ENCODE results near the gene SLC7A9. TPM values are rescaled to one million over a fixed set of nuclear protein-coding genes. Genes with fewer than 3 reads are reported as not detected.

Gene SLC7A9
- total RNA-seq, 1 experiment from 2014 or later = 0.11 TPM

- no peak overlapping the region for H3K4me3 Mint-ChIP-seq
- no peak for ATAC-seq
- ChIA-PET POLR2A (no interaction called here), CTCF (interaction anchor here (0.6 kb wide), 1 partner anchor 308 kb away, joined by 4 read pairs; no protein-coding TSS in a partner anchor)
- no peaks in the 10 kb centered on the region for H3K4me1 Mint-ChIP-seq
- TF ChIP-seq TEAD1 (CRISPR knock-in tag; IDR thresholded peaks at IDR 0.05) (no peak), ZNF281 (CRISPR knock-in tag; IDR thresholded peaks at IDR 0.05) (no peak), JAZF1 (CRISPR knock-in tag; IDR thresholded peaks at IDR 0.05) (no peak), ZMAT4 (CRISPR knock-in tag; IDR thresholded peaks at IDR 0.05) (no peak)
- no peaks in the 10 kb centered on the region for H3K9me3 Mint-ChIP-seq
- no peak for DNase-seq (ENCODE audit: low spot score)
- H3K27me3 Mint-ChIP-seq (ENCODE audit: low read depth) = no peaks in the 10 kb centered on the region
- no peaks in the 10 kb centered on the region for H3K36me3 Mint-ChIP-seq
- no peak overlapping the region for H3K27ac Mint-ChIP-seq
Measured at GRCh38 chr19:32858559-32858958, 11.0 kb downstream of the SLC7A9 start.

GRCh38 chr19:32858155-32858554 is 11.4 kb downstream of the SLC7A9 start:
- H3K4me1 Mint-ChIP-seq = no peaks in the 10 kb centered on the region
- CTCF ChIA-PET = interaction anchor here (0.6 kb wide), 1 partner anchor 308 kb away, joined by 4 read pairs; no protein-coding TSS in a partner anchor

More at GRCh38 chr19:32858155-32858554, 11.4 kb downstream of the SLC7A9 start:
- no peak overlapping the region for H3K4me3 Mint-ChIP-seq
- TF ChIP-seq NFATC4 (CRISPR knock-in tag; IDR thresholded peaks at IDR 0.05) (no peak), ERG (CRISPR knock-in tag; IDR thresholded peaks at IDR 0.05) (no peak), CBFB (CRISPR knock-in tag; IDR thresholded peaks at IDR 0.05; ENCODE audit: low read depth) (no peak), ZSCAN18 (CRISPR knock-in tag; IDR thresholded peaks at IDR 0.05) (no peak), ZMAT4 (CRISPR knock-in tag; IDR thresholded peaks at IDR 0.05) (no peak), PRRX2 (CRISPR knock-in tag; IDR thresholded peaks at IDR 0.05) (no peak), FOXJ3 (CRISPR knock-in tag; IDR thresholded peaks at IDR 0.05; ENCODE audit: borderline replicate concordance) (no peak), ZNF425 (CRISPR knock-in tag; conservative IDR thresholded peaks at IDR 0.05) (no peak), RORB (CRISPR knock-in tag; IDR thresholded peaks at IDR 0.05) (no peak), GTF2I (CRISPR knock-in tag; conservative IDR thresholded peaks at IDR 0.05) (no peak), JUN (CRISPR knock-in tag; IDR thresholded peaks at IDR 0.05) (no peak), EMX1 (CRISPR knock-in tag; IDR thresholded peaks at IDR 0.05) (no peak), SMAD4 (CRISPR knock-in tag; IDR thresholded peaks at IDR 0.05) (no peak)
- no peak overlapping the region for H3K27ac Mint-ChIP-seq
- no peaks in the 10 kb centered on the region for H3K9me3 Mint-ChIP-seq
- no peaks in the 10 kb centered on the region for H3K36me3 Mint-ChIP-seq
- no peaks in the 10 kb centered on the region for H3K27me3 Mint-ChIP-seq (ENCODE audit: low read depth)
- no peak for DNase-seq (ENCODE audit: low spot score)
- no peak for ATAC-seq
- POLR2A ChIA-PET = no interaction called here

All from WTC11 (cell line).